GM21825 (cell line): Measurements from ENCODE around the gene LSAMP.

ENCODE experiments used
- ATAC-seq: cut with Tn5 transposase; IDR thresholded peaks from one replicate; pipeline ENCODE4 v1.9.1; 2021; ENCODE audit warnings: mild to moderate bottlenecking, moderate library complexity; ENCODE audit not compliant: unreplicated experiment

Gene LSAMP

GRCh38 chr3:116030131-116030850 lies 415.0 kb downstream of the LSAMP start:
- no peak for ATAC-seq

DNA sequence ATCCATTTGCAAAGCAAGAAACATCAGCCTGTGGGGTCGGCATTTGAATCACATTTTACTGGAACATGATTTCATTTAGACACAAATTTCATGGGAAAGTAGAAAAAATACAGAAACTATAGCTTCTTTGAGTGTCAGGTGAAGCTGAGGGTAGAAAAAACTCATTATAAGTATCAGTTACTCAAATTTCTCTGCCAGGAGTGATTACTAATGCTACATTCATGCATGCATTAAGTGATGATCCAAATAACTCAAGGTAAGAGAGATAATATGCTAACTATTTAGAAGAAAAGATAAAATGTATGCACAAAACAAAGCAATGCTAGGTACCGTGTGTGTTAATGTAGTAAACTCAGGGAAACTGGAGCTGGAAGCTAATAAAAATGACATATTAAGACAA lies 416.0 kb downstream of the LSAMP start:
- ATAC-seq: no peak

DNA sequence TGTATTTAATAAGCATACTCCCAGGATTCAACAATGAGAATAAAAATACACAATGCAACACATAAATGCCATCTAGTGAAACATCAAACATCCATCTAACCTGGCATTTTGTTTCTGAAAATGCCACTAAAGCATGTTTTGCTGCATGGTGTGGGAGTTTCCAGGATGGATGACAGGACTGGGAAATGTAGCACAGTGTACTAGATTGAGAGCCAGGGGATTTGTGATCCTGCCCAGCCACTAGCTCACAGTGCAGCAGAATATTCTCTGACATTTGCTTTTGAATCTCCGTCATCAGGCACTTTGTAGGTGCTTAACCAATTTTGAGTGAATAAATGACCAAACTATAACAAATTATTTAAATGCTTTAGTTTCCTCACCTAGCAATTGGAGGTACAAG lies 417.1 kb downstream of the LSAMP start:
- ATAC-seq: no peak

- no peak for ATAC-seq
Measured at GRCh38 chr3:116020989-116021388, 424.3 kb downstream of the LSAMP start.

- no peak for ATAC-seq
Measured at GRCh38 chr3:116020495-116020894, 424.8 kb downstream of the LSAMP start.

- no peak for ATAC-seq
Measured at GRCh38 chr3:116019254-116019763, 426.0 kb downstream of the LSAMP start.

- no peak for ATAC-seq
Measured at GRCh38 chr3:116018646-116019045, 426.6 kb downstream of the LSAMP start.

GRCh38 chr3:116015931-116016330 lies 429.4 kb downstream of the LSAMP start:
- no peak for ATAC-seq

GRCh38 chr3:116007000-116007399 lies 438.3 kb downstream of the LSAMP start:
- no peak for ATAC-seq

- ATAC-seq: no peak
Measured at GRCh38 chr3:116005404-116005803, 439.9 kb downstream of the LSAMP start.

GRCh38 chr3:116002235-116002634 lies 443.1 kb downstream of the LSAMP start:
- ATAC-seq: no peak

DNA sequence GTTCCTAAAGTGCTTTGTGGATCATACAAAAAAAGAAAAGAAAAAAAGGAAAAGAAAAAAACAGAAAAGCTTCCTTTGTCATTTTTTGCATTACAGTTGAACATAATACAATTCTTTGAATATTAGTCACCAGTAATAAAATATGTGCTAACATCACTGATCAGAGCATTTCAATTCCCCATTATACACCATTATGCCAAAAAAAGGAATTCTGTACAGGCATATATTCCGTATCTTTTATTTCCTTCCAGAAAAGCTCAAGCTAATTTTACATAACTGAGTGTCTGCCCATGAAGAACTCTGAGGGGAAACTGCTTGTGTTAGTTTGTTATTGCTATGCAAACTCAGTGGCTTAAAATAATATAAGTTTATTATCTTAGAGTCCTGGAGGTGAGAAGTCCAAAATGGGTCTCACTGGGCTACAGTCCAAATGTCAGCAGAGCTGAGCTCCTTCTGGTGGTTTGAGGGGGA lies 444.1 kb downstream of the LSAMP start:
- ATAC-seq: no peak

- ATAC-seq: peak; percentile 88
Measured at GRCh38 chr3:116000311-116000710, 445.0 kb downstream of the LSAMP start.

GRCh38 chr3:115999613-116000012 lies 445.7 kb downstream of the LSAMP start:
- ATAC-seq: no peak

DNA sequence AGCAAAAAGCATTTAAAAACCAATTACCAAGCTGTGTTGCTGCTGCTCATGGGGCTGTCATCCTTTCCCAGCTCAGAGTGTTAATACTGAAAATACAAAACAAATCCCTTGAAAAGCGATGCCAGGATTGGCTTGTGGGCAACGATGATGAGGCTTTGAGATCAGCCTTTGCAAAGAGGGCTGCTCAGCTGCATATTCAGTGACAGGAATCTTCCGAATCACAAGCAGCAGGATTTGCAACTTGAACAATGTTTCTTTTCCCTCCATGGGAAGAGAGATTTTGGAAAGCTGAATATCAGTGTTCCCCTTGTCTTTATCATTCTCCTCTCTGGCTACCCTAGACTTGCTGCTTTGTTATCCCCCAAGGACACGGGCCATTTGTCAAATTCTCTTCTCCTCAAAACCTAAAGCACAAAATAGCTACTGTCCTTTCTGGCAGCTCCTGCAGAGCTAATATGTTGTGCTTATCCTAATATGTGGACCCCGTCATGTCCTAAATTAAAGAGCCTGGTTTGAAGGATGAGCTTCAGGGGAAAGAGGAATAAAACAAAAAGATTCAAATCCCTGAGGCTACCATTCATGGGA lies 446.2 kb downstream of the LSAMP start:
- ATAC-seq: no peak

DNA sequence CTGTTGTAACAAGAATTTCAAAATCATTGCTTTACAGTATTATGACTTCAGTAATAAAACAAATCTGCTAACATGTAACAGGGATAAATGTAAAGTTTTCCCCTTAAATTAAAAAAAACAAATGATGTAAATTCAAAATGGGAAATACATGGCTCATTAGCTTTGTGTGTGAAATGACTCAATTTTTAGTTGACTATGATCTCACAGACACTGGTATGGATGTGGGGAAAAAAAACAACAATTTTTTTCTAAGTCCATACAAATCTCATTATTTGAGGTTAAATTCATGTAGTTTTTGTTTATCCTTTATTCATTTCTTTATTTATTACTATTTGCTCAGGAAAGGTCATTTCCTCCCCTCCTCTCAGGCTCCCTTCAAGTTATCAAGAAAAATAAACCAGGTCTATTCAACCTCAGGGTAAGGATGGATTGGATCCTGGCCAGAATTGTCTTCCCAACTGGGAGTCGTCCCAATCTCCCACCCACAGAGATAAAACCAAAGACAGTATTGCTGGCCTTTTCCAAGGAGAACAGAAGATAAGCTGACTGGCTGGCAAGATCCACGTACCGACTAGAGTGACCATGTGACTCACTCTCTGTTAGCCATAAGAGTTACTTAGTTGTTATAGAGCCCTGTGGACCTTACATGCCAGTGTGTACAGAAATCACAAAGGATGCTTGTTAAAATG lies 448.7 kb downstream of the LSAMP start:
- ATAC-seq: no peak

DNA sequence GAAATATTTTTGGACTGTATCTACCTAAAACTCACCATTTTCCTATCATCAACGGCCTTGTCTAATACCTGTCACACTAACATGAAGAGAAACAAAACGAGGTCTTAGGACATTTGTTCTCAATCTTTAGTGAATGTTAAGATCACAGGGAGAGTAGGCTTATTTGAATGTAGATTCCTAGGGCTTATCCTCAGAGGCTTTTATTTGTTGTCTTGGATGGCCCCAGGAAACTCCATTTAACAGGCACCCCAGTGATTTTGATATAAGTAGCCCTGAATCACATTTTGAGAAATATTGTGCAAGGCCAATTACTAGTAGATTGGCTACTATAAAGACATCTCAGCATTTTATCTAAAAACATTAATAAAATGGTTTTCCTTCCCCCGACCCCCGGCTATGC lies 454.6 kb downstream of the LSAMP start:
- ATAC-seq: no peak

GRCh38 chr3:115989684-115990421 lies 455.4 kb downstream of the LSAMP start:
- ATAC-seq: no peak

- ATAC-seq: no peak
Measured at GRCh38 chr3:115986555-115987207, 458.6 kb downstream of the LSAMP start.

- ATAC-seq: no peak
Measured at GRCh38 chr3:115982629-115983028, 462.7 kb downstream of the LSAMP start.

DNA sequence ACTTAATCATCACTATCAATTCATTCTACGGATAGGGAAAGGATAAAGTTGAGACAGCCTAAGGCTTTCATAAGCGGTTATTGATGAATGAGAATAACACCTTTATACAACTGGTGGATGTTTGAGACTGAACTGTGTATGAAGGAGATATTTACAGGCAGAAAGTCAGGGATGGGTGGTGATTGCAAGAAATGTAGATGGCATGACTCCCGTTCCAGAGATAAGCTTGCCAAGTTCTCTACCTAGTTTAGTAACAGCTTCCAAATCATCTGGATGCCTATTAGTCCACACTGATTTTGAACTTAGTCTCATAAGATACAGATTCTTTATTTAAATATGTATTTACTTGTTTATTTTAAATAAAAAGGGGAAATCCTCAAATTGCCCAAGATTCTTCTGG lies 463.2 kb downstream of the LSAMP start:
- ATAC-seq: no peak
